SK-N-SH treated with all-trans-retinoic acid at 6 μM for 48 hours (cell line): ENCODE measurements around the gene AKTIP.

Experiments
- CREB5 ChIP-seq: fragments of 250-450 bp; sonication (Bioruptor Pico); IDR thresholded peaks from 2 replicates; pipeline ENCODE4 v1.5.1; 2020; ENCODE audit warnings: low read depth, mild to moderate bottlenecking, moderate library complexity
- PPARA ChIP-seq: fragments of 250-450 bp; sonication (Bioruptor Pico); IDR thresholded peaks from 2 replicates; pipeline ENCODE4 v1.5.0; 2020; ENCODE audit warnings: mild to moderate bottlenecking, borderline replicate concordance
- RARB ChIP-seq: fragments of 250-450 bp; sonication (Bioruptor Pico); IDR thresholded peaks from 2 replicates; pipeline ENCODE4 v1.8.0; 2021; ENCODE audit warnings: mild to moderate bottlenecking, moderate library complexity
- TCF4 ChIP-seq: fragments of 250-450 bp; sonication (Bioruptor Pico); IDR thresholded peaks from 2 replicates; pipeline ENCODE4 v1.8.0; 2021; ENCODE audit warnings: mild to moderate bottlenecking, moderate library complexity, borderline replicate concordance
- ZFP30 ChIP-seq: fragments of 450-650 bp; formaldehyde crosslinking; IDR thresholded peaks from 2 replicates; pipeline ENCODE4 v1.5.0; 2022; ENCODE audit warnings: mild to moderate bottlenecking, moderate library complexity
- ZNF70 ChIP-seq: fragments of 450-650 bp; formaldehyde crosslinking; IDR thresholded peaks from 2 replicates; pipeline ENCODE4 v1.5.0; 2020; ENCODE audit warnings: mild to moderate bottlenecking, moderate library complexity
- TF ChIP-seq, protein P1 (sequence below): fragments of 250-450 bp; sonication (Bioruptor Pico); IDR thresholded peaks from 2 replicates; pipeline ENCODE4 v1.8.0; 2020; ENCODE audit warnings: mild to moderate bottlenecking, moderate library complexity, borderline replicate concordance
- TF ChIP-seq, protein P2 (sequence below): fragments of 250-450 bp; sonication (Bioruptor Pico); IDR thresholded peaks from 2 replicates; pipeline ENCODE4 v1.5.0; 2020; ENCODE audit warnings: mild to moderate bottlenecking, moderate library complexity

DNA sequence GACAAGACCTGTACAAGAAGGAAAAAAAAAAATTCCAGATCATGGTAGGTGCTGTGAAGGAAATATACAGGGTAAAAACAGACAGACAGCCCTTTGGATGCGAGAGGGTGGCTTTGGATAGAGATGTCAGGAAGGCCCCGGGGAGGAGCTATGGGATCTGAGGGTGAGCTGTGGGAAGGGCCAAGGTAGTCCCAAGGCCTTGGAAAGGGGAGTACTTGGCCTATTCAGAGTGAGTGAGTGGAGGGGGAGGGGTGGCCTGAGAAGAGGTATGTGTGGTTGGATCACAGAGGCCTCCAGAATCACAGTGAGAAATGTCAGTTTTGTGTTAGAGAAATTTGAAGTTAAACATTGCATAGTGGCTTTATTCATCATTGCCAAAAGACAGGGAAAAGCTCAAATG is 31.2 kb upstream of the AKTIP start:
- TF ChIP-seq ZNF70 (CRISPR knock-in tag) (no peak), CREB5 (CRISPR knock-in tag) (no peak), ZFP30 (CRISPR knock-in tag) (no peak), RARB (CRISPR knock-in tag) (no peak), PPARA (CRISPR knock-in tag) (no peak), TCF4 (CRISPR knock-in tag) (no peak)
- TF ChIP-seq, protein P1, sequence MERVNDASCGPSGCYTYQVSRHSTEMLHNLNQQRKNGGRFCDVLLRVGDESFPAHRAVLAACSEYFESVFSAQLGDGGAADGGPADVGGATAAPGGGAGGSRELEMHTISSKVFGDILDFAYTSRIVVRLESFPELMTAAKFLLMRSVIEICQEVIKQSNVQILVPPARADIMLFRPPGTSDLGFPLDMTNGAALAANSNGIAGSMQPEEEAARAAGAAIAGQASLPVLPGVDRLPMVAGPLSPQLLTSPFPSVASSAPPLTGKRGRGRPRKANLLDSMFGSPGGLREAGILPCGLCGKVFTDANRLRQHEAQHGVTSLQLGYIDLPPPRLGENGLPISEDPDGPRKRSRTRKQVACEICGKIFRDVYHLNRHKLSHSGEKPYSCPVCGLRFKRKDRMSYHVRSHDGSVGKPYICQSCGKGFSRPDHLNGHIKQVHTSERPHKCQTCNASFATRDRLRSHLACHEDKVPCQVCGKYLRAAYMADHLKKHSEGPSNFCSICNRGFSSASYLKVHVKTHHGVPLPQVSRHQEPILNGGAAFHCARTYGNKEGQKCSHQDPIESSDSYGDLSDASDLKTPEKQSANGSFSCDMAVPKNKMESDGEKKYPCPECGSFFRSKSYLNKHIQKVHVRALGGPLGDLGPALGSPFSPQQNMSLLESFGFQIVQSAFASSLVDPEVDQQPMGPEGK (CRISPR knock-in tag): no peak
- TF ChIP-seq, protein P2, sequence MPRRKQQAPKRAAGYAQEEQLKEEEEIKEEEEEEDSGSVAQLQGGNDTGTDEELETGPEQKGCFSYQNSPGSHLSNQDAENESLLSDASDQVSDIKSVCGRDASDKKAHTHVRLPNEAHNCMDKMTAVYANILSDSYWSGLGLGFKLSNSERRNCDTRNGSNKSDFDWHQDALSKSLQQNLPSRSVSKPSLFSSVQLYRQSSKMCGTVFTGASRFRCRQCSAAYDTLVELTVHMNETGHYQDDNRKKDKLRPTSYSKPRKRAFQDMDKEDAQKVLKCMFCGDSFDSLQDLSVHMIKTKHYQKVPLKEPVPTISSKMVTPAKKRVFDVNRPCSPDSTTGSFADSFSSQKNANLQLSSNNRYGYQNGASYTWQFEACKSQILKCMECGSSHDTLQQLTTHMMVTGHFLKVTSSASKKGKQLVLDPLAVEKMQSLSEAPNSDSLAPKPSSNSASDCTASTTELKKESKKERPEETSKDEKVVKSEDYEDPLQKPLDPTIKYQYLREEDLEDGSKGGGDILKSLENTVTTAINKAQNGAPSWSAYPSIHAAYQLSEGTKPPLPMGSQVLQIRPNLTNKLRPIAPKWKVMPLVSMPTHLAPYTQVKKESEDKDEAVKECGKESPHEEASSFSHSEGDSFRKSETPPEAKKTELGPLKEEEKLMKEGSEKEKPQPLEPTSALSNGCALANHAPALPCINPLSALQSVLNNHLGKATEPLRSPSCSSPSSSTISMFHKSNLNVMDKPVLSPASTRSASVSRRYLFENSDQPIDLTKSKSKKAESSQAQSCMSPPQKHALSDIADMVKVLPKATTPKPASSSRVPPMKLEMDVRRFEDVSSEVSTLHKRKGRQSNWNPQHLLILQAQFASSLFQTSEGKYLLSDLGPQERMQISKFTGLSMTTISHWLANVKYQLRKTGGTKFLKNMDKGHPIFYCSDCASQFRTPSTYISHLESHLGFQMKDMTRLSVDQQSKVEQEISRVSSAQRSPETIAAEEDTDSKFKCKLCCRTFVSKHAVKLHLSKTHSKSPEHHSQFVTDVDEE (CRISPR knock-in tag): no peak
